Hypothalamus (tissue), 51 donors: ENCODE results near the gene FBXW7.
A peak's percentile ranks its signal among the peaks of the same experiment; 100 is the strongest.

Source experiments
- DNase-seq, 51 donors: peaks; one replicate each; lab custom pipeline; 2025; lab: John Stamatoyannopoulos, UW

The FBXW7 gene

GRCh38 chr4:152380919-152381318 lies 155.0 kb downstream of the FBXW7 start:
- DNase-seq, result no peak

GRCh38 chr4:152380185-152380584 lies 155.7 kb downstream of the FBXW7 start:
- no peak for DNase-seq

GRCh38 chr4:152374606-152375285 lies 161.1 kb downstream of the FBXW7 start:
- no peak for DNase-seq

- DNase-seq, result no peak
These were observed 161.7 kb downstream of the FBXW7 start for GRCh38 chr4:152374153-152374552.

DNA sequence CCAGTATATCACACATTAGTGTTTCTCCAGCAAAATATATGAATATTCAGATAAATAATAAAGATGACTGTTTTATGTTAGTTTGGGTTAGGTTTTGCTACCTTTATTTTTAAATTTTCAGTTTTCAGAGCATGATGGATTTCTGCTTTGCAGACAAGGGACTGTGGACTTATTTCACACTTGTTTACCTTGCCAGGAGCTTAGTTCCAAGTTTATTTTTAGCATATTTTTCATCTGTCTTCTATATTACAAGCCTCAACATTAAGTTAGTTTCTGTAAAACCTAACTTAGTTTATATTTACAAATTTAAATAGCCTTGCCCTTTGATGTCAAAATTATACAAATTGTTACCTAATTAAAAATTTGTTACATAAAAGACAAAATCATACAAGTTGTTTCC lies 163.4 kb downstream of the FBXW7 start:
- DNase-seq, result no peak

GRCh38 chr4:152369902-152370295 lies 166.0 kb downstream of the FBXW7 start:
- DNase-seq, result no peak

GRCh38 chr4:152369203-152369901 lies 166.5 kb downstream of the FBXW7 start:
- DNase-seq, result no peak

GRCh38 chr4:152368001-152368400 lies 167.9 kb downstream of the FBXW7 start:
- DNase-seq, result no peak

DNA sequence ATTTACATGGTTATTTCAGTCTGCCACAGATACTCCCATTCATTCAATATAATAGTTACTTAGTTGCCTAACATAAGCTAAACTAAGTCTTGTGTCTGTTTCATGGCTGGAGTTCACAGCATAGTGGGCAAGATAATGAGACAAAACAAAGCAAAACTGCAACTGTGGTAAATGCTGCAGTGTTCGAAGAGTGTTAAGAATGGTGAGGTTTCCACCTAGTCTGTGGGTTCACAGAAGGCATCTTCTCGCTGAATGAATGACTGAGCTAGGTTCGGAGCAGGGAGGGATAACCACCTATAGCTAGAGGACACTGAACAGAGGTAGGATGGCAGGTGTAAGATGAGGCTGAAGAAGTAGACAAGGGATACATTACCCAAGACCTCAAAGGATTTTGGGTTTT lies 171.0 kb downstream of the FBXW7 start:
- DNase-seq, result no peak

- no peak for DNase-seq
These were observed 171.5 kb downstream of the FBXW7 start for GRCh38 chr4:152364383-152364782.

GRCh38 chr4:152363904-152364303 lies 172.0 kb downstream of the FBXW7 start:
- no peak for DNase-seq

- DNase-seq, result no peak
These were observed 172.8 kb downstream of the FBXW7 start for GRCh38 chr4:152363086-152363485.

DNA sequence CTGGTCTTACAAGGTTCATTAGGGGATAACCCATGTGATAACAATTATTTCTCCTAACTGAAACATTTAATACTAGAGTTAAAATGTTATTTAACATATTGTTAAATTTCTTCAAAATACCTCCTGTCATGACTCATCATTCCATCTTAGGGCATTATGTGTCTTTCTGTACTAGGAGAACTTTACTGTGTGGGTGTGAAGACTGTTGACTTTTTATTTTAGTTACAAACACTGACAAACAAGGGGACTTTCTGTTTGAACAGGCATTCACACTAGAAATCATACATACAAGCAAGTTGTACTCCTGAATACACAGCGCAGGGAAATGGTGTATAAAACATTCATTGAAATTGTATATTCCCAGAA lies 175.9 kb downstream of the FBXW7 start:
- DNase-seq, result no peak

- no peak for DNase-seq
These were observed 176.5 kb downstream of the FBXW7 start for GRCh38 chr4:152359208-152360044.

DNA sequence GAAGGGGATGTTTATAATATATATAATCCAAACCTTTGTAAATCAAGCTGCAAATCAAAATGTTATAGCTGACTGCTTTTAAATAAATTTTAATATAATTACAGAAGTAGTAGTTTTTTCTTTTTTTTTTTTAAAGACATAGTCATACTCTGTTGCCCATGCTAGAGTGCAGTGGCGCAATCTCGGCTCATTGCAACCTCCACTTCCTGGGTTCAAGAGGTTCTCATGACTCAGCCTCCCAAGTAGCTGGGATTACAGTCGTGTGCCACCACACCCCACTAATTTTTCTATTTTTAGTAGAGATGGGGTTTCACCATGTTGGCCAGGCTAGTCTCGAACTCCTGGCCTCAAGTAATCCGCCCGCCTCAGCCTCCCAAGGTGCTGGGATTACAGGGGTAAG lies 178.7 kb downstream of the FBXW7 start:
- no peak for DNase-seq

DNA sequence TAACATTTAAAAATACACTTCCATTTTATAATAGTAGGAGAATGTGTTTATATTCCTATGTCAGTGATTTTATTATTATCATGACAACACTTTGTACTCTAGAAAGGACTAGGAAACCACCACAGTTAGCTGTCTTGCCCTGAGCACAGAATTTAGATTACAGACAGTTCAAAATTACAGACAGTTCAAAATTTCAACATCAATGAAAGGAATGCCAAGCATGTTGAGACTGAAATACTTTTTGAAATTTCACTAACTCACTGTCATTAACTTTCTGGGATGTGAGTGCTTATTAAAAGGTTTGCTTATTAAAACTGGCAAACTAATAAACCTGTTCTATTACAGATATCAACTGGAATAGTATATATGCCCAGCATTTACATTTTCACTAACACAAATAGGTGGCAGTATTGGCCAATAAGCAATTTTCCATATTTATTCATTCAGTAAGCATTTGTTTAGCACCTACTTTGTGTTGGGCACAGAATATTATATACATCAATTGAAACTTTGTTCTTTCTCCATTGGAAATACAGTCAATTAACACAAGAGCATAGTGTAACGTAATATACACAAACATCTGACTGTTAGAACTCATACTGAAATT lies 179.4 kb downstream of the FBXW7 start:
- no peak for DNase-seq

- peak in 37 of 51 donors; percentile 1 to 82 (median 21) for DNase-seq
These were observed 183.2 kb downstream of the FBXW7 start for GRCh38 chr4:152352622-152353116.

- no peak for DNase-seq
These were observed 183.7 kb downstream of the FBXW7 start for GRCh38 chr4:152352215-152352614.

GRCh38 chr4:152351080-152351479 lies 184.8 kb downstream of the FBXW7 start:
- DNase-seq, result peak in 1 of 51 donors; percentile 20

DNA sequence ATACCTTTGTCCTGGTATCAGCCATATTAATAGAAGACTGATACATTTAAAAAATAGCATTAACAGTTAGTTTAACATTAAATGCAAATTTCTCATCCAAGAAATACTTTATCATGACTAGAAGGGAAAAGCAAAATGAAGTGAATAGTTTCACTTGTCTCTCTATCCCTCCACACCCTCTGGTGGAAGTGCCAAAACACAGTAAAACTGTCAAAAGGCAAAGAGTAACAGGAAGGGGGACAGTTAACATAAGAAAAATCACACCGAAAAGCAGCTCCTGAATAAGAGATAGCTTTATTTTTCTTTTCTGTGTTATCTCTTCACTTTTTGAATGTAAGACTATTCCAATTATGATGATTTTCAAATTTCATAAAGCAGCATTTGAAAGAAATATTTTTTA lies 187.2 kb downstream of the FBXW7 start:
- peak in 2 of 51 donors; percentile 1 to 19 for DNase-seq

GRCh38 chr4:152346979-152347378 lies 188.9 kb downstream of the FBXW7 start:
- no peak for DNase-seq
